GM21390 (cell line): ENCODE measurements around the gene CPNE6.

ENCODE experiments used
- ATAC-seq: cut with Tn5 transposase; IDR thresholded peaks from one replicate; pipeline ENCODE4 v1.9.1; 2021; ENCODE audit not compliant: unreplicated experiment

The CPNE6 gene

DNA sequence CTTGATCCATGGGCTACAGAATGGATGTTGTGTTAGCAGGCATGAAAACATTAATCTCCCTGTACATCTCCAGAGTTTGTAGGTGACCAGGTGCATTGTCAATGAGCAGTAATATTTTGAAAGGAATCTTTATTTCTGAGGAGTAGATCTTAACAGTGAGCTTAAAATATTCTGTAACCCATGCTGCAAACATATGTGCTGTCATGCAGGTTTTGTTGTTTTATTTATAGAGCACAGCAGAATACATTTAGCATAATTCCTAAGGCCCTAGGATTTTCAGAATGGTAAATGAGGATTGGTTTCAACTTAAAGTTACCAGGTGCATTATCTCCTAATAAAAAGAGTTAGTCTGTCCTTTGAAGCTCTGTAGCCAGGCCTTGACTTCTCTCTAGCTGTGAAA, 55.6 kb downstream of the CPNE6 start:
- no peak for ATAC-seq

DNA sequence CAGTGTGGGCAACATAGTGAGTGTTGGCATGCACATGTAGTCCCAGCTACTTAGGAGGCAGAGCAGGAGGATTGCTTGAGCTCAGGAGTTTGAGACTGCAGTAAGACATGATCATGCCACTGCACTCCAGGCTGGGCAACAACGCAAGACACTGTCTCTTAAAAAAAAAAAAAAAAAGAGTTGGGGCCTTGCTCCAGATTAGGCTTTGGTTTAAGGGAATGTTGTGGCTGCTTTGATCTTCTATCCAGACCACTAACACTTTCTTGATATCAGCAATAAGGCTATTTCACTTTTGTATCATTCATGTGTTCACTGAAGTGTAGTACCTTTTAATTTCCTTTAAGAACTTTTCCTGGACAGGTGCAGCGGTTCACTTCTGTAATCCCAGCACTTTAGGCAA, 56.3 kb downstream of the CPNE6 start:
- no peak for ATAC-seq
